HG03196 (cell line): ENCODE measurements around the gene MBOAT7.
A peak's percentile ranks its signal among the peaks of the same experiment; 100 is the strongest.

ENCODE experiments used
- ATAC-seq: cut with Tn5 transposase; IDR thresholded peaks from one replicate; pipeline ENCODE4 v1.9.1; 2021; ENCODE audit not compliant: unreplicated experiment

Gene MBOAT7

GRCh38 chr19:54164369-54165068, 24.9 kb downstream of the MBOAT7 start:
- no peak for ATAC-seq

- no peak for ATAC-seq
Measured at GRCh38 chr19:54162884-54163283, 26.5 kb downstream of the MBOAT7 start.

DNA sequence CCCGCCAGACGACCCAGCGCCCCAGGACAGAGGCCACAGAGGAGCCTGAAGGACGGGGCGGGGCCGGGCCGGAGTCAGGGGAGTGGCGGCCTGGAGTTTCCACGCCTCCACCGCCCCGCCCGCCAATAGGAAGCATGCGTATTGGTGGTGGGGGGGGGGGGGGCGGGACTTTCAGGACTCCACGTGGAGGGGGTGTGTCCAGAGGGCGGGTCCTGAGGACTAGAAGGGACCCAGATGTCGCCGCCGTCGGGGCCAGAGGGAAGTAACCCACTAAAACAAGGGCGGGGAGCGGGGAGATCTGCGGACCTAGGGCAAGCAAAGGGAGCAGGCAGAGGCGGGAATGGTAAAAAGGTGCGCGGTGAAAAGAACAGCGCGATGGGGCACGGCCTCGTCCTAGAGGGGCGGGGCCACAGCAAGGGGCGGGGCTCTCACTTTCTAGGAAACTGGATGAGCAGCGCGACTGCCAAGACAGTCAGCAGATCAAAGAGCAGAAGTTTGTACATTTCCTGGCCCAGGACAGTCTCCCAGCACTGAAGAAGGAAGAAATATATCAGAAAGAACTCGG, 27.1 kb downstream of the MBOAT7 start:
- no peak for ATAC-seq

- ATAC-seq, result no peak
Measured at GRCh38 chr19:54160854-54161253, 28.5 kb downstream of the MBOAT7 start.

- ATAC-seq, result peak; percentile 9
Measured at GRCh38 chr19:54160182-54160811, 29.1 kb downstream of the MBOAT7 start.

DNA sequence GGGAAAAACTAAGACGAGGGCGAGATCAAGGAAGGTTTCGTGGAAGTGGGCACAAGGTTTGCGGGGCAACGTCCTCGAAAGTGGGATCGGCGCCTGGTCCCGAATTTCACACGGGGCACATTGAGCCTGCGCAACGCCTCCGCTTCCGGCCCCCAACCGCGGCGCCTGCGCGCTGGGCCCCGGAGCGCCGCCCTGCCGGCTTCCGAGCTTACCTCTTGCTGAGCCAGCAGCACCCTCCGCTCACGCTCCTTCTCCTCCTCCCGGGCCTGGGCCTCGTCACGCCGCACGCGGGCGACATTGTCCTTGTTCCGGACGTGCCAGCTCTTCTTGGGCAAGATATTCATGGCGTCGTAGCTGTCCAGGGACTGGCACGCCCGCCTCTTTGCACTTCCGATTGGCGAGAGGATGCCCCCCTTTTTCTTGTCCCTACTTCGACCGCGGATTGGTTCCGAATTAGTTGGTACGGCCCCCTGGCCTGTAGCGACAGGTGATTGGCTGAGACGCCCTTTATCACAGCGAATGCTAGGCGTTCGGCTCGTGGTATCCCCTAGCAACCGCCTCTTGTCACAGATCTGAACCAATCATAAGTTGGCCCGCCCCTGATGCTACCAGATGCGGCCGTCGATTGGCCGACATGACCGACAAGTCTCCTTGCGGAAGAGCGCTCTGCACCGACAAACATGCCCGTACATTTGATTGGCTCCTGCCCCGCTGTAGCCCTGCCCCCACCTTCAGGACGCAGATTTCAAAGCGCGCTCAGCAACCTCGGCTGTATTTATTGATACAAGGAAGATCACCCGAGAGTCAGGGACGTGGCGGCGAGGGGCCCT, 29.8 kb downstream of the MBOAT7 start, which contains the start of gene LENG1:
LENG1 (minus strand) TSS at position 370 of the 830 bp plus-strand sequence; CDS start at position 344, 26 bp downstream.
- peak; percentile 87 for ATAC-seq

DNA sequence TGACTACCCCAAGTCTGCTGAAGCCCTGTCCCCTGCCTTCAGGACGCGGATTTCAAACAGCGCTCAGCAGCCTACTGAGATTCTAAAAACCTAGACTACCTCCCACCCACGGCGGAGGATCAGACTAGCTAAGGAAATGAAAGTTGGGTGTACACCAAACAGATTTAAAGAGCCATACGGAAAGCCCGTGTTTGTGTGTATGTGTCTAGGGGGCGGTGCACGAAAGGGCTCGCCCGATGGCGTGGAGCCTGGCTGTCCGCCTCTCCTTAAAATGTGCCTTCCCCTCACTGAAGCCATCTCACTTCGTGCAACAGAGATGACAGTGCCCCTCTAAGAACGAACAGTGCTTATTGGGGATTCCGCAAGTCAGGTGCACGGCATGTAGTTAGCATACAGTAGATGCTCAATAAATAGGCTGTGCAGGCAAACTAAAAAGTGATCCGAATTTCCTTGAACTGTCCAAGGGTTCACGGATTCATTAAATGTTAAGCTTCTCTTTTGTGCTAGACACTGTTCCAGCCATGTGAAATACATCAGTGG, 30.5 kb downstream of the MBOAT7 start:
- ATAC-seq, result no peak

DNA sequence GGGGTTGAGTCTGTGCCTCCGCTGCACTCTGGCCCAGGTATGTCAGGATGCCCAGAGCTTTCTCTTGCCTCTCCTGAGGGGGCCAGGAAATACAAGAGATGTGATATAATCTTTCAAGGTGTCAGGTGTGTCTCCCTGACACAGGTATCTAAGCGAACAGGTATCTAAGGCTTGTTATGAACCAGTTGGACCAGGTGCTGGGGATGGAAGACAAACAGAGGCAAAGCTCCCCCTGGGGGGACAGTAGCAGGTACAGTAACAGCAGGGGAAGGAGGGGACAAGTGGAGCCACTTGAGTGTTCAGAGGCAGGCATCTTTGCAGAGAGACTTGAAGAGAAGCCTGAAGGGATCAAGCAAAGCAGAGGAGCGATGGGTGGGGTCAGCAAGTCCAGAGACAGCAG, 32.4 kb downstream of the MBOAT7 start:
- ATAC-seq, result no peak

- ATAC-seq, result no peak
Measured at GRCh38 chr19:54156490-54156889, 32.9 kb downstream of the MBOAT7 start.

DNA sequence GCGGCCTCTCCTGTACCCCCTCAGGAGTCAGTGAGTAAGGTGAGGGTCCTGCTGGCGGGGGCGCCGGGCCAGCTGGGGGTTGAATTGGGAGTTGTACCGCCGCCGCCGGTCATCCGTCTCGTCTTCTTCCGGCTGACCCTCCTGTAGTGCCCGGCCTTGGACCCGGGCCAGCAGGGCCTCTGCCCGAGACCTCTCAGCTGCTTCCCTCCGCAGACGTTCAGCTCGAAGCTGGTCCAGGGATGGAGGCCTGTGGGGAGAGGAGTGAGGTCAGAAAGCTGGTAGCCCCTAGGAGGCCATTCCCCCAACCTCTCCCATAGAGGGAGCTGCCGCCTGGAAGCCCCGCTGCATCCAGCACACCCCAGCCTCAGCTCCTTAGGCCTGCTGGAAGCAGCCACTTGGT, 33.7 kb downstream of the MBOAT7 start:
- no peak for ATAC-seq

GRCh38 chr19:54154603-54155345, 34.6 kb downstream of the MBOAT7 start:
- no peak for ATAC-seq

- no peak for ATAC-seq
Measured at GRCh38 chr19:54153731-54154326, 35.6 kb downstream of the MBOAT7 start.

DNA sequence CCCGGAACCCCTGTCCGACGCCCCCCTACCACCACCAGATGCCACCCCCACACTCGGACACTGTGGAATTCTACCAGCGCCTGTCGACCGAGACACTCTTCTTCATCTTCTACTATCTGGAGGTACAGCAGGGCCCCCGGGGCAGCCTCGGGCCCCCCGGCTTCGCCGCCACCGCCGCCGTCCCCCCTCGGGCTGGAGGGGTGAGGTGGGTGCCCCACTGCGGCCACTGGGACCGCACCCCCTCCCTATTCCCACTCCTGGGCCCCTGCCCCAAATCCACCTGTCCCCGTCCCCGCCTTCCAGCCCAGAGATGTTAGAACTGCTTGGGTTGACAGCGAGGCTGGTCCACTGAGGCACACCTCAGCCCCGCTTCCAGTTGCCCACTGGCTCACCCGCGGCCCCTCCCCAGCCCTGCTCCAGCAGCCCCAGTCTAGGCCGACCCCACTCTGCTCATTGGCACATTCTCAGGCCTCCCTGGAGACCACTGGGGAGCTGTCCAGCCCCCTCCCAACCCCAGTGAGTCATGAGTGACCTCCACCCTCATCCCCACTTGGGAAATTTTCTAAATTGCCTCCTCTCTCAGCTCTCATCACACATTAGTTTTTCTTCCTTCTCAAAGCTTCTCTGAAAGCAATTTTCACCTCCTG, 36.4 kb downstream of the MBOAT7 start:
- no peak for ATAC-seq

GRCh38 chr19:54152267-54152666, 37.1 kb downstream of the MBOAT7 start:
- no peak for ATAC-seq

DNA sequence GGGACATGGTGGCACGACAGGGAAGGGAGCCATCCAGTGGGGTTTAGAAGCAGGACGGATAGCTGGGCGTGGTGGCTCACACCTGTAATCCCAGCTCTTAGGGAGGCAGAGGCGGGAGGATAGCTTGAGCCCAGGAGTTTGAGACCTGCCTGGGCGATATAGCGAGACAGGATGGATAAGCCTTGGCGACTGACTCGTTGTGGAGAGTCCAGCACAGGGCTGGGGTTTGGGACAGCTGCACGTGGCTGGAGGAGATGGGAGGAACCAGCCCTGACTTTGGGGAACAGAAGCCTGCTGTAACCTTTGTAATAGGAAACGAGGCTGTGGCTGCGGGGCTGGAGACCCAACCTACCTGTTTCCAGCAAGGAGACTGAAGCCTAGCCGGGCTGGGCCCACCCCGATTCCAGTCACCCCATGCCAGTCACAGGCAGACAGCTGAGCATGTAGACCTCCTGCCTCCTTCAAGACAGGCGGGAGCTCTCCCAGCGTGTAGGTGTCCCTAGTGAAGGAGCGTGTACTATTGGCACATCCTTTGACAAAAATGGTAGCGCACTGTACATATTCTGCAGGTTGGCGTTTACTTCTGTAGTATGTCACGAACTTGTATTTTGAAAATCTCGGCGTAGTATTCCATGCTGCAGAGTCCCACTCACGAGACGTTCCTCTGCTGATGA, 37.9 kb downstream of the MBOAT7 start:
- ATAC-seq, result no peak

- no peak for ATAC-seq
Measured at GRCh38 chr19:54149021-54149812, 40.2 kb downstream of the MBOAT7 start.

DNA sequence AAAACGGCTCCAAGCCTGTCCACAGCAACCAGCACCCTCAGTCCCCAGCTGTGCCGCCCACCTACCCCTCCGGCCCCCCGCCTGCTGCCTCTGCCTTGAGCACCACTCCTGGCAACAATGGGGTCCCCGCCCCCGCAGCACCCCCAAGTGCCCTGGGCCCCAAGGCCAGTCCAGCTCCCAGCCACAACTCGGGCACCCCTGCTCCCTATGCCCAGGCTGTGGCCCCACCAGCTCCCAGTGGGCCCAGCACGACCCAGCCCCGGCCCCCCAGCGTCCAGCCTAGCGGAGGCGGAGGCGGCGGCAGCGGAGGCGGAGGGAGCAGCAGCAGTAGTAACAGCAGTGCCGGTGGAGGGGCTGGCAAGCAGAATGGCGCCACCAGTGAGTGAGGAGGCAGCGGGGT, 41.2 kb downstream of the MBOAT7 start:
- ATAC-seq, result no peak

GRCh38 chr19:54147676-54148075, 41.7 kb downstream of the MBOAT7 start:
- no peak for ATAC-seq
